GM19467 (cell line): ENCODE data around the gene LONRF2.

ENCODE experiments used
- ATAC-seq: cut with Tn5 transposase; IDR thresholded peaks from one replicate; pipeline ENCODE4 v1.9.1; 2021; ENCODE audit warnings: mild to moderate bottlenecking, moderate library complexity; ENCODE audit not compliant: unreplicated experiment

The LONRF2 gene

GRCh38 chr2:100237770-100238169 is 84.5 kb downstream of the LONRF2 start:
- ATAC-seq, result no peak

- no peak for ATAC-seq
Observed at GRCh38 chr2:100237163-100237562, 85.1 kb downstream of the LONRF2 start.

GRCh38 chr2:100236166-100236565 is 86.1 kb downstream of the LONRF2 start:
- no peak for ATAC-seq

- ATAC-seq, result no peak
Observed at GRCh38 chr2:100235581-100235980, 86.7 kb downstream of the LONRF2 start.

- ATAC-seq, result peak; percentile 98
Observed at GRCh38 chr2:100235098-100235497, 87.2 kb downstream of the LONRF2 start.

- ATAC-seq, result no peak
Observed at GRCh38 chr2:100234141-100234540, 88.2 kb downstream of the LONRF2 start.

GRCh38 chr2:100233061-100233460 is 89.2 kb downstream of the LONRF2 start:
- no peak for ATAC-seq

- no peak for ATAC-seq
Observed at GRCh38 chr2:100230754-100231153, 91.5 kb downstream of the LONRF2 start.

GRCh38 chr2:100228967-100229366 is 93.3 kb downstream of the LONRF2 start:
- ATAC-seq, result no peak

- ATAC-seq, result no peak
Observed at GRCh38 chr2:100228415-100228814, 93.9 kb downstream of the LONRF2 start.

- ATAC-seq, result no peak
Observed at GRCh38 chr2:100224988-100225710, 97.2 kb downstream of the LONRF2 start.

- ATAC-seq, result no peak
Observed at GRCh38 chr2:100223502-100223901, 98.8 kb downstream of the LONRF2 start.
